ENCODE results near the gene SNORC.
A peak's percentile ranks its signal among the peaks of the same experiment; 100 is the strongest.
"Not testable (repeated sequence)": the region's sequence is repeated elsewhere in the genome, so short reads cannot be mapped to it uniquely, and the experiment has no call there.

Gene SNORC

DNA sequence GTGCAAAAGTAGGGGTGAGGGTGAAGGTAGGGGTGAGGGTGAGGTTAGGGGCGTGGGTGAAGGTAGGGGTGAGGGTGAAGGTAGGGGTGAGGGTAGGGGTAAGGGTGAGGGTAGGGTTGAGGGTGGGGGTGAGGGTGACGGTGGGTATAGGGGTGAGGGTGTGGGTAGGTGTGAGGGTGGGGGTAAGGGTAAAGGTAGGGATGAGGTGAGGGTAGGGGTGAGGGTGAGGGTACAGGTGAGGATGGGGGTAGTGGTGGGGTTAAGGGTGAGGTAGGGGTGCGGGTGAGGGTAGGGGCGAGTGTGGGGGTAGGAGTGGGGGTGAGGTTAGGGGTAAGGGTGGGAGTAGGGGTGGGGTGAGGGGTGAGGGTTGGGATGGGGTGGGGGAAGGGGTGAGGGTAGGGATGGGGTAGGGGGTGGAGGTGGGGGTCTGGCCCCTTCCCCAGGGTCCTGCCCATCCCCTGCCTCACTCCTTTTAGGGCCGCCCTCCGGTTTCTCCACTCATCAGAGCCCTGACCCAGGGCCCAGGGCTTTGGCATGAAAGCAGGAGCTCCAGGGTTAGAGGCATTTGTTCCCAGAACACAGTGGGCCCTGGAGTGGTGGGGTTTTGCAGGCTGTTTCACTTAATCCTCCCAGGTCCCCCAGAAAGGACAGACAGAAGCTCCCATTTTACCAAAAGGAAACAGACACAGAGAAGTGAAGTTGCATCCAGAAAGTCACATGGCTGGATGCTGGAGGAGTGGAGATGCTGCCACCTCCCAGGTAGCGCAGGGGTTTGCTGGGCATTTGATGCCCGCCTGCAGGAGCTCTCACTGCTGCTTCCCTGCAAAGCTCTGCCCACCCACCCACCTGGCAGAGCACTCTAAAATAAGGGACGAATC, 26.9 kb downstream of the SNORC start:
- no peak for DNase-seq (ENCODE audit: low spot score)

DNA sequence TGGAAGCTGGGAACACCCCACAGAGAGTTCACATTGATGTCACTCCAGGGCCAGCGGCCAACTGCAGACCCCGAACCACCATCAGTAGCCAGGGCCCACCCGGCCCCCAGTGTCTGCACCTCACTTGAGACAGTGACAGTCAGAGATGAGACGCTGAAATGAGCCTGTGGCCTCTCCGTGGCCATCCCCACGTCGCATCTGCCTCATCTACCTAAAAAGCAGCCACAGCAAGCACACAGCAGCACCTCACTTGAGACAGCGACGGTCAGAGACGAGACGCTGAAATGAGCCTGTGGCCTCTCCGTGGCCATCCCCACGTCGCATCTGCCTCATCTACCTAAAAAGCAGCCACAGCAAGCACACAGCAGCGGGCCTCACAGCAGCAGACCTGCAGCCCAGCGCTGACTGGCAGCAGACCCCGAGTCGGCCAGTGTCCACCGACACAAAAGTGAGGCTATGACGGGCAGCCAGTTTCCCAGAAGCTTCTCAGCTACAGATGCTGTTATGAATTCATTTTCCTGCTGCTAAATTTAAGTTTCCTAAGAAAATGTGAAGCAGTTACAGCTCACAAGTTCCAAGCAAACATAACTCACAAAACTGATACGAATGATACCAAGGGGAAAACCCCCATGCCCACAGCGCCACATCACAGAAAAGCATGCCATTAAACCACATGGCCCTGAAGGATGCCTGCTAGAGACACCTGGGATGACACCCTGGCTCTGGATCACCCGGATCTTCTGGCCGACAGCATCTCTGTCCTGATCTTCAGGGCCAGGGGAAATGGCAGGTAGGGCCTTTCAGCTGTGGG, 27.7 kb downstream of the SNORC start:
- no peak for DNase-seq (ENCODE audit: low spot score)

DNA sequence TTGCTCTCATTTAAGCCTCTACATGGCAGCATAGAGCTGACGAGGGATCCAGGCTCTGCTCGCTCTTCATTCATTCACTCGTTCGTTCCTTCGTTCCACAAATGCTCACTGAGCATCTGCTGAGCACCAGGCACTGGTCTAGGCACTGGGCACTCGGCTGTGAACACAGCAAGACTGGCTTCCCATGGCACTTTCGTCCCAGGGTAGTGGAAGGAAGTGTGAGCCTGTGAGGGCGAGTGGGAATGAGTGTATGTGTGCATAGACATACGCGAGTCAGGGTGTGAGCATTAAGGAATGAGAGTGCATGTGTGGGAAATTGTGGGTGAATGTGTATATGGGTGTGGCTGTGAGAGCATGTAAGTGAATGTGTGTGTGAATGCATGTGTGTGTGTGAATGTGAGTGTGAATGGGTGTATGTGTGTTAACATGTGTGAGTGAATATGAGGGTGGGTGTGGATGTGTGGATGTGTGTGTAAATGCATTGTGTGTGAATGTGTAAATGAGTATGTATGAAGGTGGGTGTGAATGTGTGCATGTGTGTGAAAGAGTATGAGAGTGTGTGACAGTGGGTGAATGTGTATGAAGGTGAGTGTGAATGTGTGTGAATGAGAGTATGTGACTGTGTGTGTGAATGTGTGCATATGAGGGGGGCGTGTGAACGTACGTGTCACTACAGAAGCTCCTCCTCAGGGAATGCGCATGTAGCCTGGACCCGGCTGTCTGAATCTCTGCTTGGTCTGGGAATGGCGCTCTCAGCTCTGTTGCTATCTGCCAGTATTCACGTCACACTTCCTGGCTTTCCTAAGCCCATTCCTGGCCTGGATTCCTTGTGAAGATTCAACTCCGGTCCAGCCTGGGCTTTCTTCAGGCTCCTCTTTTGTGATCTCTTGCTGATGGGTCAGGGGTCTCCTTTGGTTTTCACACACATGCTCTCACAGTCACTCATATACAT, 28.8 kb downstream of the SNORC start:
- DNase-seq (ENCODE audit: low spot score) = peak; percentile 44

DNA sequence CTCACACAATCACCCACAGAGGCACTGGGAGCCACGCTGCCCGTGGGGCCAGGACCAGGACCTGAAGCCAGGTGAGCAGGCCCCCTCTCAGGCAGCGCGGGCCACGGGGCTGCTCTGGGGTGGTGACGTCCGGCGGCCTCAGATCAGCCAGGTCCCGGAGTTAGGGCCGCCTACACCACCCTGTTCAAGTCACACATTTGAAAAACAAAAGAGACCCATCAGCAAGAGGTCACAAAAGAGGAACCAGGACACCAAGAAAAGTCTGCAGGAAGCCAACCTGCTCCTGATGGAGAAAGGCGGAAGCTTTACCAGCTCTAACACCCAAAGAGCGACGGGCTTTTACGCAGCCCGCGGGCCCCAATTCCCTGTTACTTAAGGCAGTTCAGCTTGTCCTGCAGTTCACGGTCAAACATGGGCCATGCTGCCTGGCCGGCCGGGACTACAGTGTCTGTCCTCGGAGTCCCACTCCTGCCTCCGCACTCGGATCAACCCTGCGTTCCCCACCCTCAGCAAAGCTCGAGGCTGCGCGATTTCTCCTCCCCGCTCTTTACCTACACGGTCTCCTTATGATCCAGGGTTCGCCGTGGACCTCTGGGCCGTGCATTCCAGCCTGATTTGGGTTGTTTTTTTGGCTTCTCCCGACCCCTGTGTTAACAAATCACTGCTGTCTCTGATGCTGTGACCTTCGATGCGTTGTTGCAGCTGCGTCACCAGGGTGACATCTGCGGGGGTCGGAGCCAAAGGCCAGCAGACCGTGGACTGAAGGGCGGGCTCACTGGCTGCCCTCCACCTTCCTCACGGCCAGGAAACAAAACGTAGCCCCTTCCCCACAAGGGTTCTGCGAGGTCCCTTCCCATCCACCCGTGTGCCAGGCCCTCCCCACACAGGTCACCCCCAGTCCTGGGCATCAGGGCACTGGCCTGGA, 31.0 kb downstream of the SNORC start:
- no peak for DNase-seq (ENCODE audit: low spot score)

DNA sequence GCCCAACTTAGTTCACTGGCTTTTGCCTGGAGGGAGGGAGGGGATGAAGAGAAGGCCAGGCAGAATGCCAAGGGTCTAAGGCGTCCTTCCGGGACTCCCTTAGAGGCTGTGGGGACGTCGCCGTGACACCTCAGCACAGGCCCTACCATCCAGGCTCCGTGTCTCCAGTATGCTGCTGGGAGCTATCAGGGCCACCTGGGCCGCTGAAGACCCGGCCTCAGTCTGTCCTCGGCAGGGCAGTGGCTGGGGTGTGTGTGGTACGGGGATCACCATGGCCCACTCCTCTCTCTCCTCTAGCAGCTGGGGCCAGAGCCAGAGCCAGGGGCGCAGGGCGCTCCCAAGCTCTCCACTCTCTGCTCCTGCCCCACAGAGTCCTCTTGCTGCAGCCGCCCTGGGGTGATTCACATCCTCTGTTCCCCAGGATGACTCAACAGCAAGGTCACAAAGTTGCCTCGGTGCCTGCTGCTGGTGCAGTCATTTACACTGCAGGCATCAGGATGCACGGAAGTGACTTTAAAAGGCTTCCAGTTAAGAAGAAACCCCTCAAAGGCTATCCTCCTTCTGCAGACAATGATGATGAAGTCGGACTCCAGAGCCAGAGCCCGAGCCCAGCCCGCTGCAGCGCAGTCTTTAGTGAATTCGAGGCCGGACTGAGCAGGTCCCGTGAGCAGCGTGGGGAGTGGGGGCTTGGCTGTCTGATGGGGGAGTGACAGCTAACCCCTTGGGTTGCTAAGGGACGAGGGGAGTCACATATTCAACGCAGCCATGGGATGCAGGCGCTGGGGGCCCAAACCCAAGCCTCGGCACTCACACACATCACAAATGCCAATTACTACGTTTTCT, 31.9 kb downstream of the SNORC start:
- DNase-seq (ENCODE audit: low spot score) = peak; percentile 96

DNA sequence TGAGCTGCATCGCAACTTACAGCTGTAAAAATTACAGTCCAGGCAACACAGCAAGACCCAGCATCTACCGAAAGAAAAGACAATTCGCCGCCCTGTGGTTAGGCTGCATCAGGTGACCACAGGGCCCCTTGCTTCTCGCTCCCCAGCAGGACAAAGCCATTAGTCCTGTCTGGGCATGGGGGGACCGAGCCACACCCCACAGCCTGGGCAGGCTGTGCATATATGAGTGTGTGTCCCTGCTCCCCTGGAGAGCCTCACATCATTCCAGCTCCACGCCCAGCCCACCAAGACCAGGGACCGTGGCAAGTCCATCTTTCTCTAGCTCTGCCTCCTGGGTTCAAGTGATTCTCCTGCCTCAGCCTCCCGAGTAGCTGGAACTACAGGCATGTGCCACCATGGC, 33.9 kb downstream of the SNORC start:
- DNase-seq (ENCODE audit: low spot score) = no peak

DNA sequence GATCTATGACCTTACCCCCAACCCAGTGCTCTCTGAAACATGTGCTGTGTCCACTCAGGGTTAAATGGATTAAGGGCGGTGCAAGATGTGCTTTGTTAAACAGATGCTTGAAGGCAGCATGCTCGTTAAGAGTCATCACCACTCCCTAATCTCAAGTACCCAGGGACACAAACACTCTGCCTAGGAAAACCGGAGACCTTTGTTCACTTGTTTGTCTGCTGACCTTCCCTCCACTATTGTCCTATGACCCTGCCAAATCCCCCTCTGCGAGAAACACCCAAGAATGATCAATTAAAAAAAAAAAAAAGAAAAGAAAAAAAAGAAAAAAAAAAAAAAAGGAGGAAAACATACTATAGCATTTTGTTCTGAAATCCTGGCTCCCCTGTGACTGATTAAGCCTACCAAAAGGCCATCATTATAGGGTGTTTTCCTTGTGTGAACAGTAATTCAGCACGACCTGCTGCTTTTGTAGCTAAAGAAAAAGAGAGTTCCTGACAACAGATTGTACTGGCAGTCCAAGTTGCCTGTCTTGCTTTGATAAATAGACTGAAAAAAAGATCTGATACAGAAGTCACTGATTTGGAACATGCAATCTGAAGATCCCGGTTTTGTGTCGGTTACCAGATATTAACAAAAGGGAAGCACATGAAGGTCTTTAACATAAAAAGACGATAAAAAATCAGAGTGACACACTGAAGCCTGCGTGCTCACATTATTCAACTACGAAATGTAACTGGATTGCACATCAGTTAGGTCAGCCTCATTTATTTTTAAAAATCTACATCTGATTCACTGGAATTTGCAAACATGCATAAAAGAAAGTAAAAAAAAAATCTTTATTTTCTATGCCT, 37.0 kb downstream of the SNORC start:
- DNase-seq (ENCODE audit: low spot score) = not testable (repeated sequence)

DNA sequence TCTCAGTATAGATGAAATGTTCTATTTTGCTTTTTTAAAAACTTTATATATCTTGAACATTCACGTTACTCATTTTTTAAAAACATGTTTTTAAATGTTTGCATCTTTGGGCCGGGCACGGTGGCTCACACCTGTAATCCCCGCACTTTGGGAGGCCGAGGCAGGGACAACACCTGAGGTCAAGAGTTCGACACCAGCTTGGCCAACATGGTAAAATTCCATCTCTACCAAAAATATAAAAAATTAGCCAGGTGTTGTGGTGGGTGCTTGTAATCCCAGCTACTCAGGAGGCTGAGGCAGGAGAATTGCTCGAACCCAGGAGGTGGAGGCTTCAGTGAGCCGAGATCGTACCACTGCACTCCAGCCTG, 37.6 kb downstream of the SNORC start:
- DNase-seq (ENCODE audit: low spot score) = not testable (repeated sequence)

DNA sequence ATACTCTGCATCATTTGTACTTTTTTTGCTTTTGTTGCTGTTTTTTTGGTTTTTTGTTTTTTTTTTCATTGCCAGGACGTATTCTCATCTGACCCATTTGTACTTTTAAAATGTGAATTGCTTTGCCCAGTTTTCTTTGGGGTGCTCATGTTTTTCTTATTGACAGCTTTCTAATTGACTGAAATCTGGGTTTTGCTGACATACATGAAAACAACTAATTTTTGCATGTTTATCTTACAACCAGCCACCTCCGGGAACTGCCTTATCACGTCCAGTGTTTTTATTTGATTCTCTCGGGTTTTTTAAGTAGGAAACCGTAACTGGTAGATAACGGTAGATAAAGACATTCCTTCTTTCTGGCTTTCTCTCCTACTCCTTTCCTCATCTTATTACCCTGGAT, 38.6 kb downstream of the SNORC start:
- DNase-seq (ENCODE audit: low spot score) = no peak

DNA sequence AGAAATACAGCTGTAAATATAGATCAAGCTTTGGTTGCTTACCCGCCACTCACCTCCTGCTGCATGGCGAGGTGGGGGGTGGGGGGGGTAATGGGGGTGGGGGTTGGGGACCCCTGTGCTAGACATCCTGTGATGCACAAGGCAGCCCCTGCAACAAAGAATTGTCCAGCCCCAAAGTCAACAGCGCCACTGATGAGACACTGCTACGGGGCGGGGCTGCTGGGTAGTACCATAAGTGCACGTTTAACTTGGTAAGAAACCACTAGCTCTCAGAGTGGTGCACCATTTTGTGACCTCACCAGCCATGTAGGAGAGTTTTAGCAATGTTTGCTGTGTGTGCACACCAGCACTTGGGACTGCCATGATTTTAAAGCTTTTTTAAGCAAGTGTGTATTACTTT, 40.3 kb downstream of the SNORC start:
- no peak for DNase-seq (ENCODE audit: low spot score)

DNA sequence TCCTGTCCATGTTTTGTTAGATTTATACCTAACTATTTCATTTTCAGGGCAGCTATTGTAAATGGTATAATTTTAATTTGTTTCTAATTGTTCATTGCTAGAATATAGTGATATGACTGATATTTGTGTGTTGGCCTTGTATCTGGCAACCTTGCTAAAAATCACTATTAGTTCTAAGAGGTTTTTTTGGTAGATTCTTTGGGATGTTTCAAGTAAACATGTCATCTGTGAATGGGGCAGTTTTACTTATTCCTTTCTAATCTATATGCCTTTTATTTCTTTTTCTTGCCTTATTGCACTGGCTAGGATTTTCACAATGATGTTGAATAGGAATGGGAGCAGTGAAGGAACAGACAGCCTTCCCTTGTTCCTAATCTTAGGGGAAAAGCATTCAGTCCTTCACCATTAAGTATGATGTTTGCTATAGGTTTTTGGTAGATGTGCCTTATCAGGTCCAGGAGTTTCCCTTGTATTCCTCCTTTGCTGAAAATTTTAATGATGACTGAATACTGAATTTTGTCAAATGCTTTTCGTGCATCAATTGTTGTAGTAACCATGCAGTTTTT, 41.7 kb downstream of the SNORC start:
- DNase-seq (ENCODE audit: low spot score) = no peak

DNA sequence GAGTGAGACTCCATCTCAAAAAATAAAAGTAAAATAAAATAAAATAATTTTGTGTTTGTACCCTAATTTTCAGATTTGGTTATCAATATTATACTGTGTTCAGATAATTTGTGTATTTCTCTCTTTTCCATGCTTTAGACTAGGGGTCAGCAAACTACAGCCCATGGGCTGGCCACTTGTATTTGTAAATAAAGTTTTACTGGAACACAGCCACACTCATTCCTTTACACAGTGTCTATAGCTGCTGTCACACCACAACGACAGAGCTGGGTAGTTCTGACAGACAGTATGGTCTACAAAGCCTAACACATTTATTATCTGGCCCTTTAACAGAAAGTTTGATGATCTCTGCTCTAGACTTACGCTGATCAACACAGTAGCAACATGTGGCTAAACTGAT, 43.8 kb downstream of the SNORC start:
- no peak for DNase-seq (ENCODE audit: low spot score)

DNA sequence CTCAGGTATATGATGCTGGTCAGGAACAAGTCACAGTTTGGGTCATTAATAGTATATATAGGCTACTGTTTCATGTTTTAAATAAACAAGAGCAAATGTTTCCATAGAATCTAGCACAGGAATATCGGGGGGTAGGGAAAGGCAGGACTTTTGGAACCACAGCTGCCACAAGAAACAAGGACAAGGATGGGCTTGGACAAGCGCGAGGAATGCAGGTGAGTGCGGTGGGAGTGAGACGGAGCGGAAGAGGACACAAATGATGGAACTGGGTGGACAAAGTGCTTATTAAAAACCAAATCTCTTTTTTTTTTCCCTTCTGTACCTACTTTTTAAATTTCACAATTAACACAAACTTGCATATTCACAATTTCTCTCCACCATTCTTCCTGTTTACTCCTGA, 49.1 kb downstream of the SNORC start:
- DNase-seq (ENCODE audit: low spot score) = no peak

DNA sequence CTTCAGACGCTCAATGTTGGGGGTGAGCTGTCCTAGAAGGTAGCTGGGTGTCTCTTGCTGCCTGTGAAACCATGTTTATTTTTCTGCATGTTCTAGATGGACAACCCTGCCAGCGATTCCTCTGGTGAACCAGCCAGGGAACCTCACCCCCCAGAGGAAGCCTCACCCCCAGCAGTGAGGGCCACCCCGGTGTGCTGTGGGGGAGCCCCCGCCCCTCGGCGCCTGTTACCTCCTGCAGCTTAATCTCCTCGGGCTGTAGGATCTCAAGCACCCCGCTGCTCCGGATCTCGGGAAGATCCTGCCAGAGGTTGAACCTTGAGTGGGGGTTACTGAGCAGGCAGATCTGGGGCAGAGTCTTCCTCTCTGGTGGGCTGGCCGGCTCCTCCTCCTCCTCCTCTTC, 50.0 kb downstream of the SNORC start:
- no peak for DNase-seq (ENCODE audit: low spot score)

DNA sequence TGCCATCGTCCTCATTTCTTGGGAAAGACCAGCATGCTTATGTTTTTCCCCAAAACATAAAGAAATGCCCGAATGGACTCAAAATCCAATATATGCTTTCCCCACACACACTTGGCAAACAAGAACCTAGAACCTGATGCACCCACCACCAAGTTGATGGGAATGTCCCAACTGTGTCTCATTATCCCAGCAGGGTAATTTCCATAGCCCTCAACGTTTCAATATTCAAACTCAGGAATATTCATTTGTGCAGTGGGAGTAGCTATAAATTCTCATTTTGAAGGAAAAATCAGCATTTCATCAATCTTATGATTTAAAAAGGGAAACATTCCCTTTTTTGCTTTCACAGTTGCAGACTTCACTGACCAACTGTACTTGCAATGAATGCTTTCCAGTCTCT, 50.7 kb downstream of the SNORC start:
- DNase-seq (ENCODE audit: low spot score) = no peak

DNA sequence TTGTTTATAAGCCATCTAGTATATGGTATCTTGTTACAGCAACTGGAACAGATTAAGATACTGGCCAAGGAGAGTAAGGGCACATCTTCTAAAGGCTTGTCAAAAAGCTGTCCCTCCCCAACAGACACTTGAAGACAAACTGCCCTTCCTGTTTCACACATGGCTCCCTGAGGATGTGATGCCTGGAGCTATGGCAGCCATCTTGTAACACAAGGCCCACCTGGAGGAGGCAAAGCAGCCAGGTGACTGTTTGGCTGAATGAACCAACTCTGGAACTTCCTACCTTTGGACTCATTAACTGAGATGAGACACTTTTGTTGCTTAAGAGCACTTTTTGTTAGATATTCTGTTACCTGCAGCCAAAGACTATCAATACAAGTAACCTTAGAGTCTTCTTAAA, 54.4 kb downstream of the SNORC start:
- no peak for DNase-seq (ENCODE audit: low spot score)

DNA sequence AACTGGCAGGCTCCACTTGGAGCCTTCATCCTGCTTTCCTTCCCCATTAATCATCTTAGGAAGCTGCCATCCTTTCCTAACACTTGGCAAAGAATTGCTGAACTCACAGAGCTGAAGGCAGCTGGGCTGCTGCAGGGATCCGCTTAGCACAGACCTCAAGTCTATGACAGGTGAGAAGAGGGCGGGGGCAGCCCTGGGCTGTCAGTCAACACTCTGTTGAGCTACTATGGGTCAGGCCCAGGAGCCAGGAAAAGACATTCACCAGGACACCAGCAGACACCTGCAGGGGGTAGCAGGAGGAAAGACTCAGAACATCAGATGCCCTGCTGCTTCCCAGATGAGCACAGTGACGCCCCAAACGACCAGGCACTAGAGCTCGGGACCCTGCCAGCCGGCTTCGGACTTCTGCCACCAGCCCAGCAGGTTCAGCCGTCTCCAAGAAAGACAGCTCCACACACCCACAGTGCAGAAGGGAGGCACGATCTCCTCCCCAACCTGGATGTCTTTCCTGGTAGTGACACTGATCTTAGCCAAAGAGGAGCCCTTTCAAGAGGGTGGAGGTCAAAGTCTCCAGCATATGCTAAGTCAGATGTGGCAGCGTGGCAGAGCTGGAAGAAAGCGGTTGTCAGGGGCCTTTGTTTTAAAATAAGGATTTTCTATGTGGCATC, 55.2 kb downstream of the SNORC start:
- no peak for DNase-seq (ENCODE audit: low spot score)

DNA sequence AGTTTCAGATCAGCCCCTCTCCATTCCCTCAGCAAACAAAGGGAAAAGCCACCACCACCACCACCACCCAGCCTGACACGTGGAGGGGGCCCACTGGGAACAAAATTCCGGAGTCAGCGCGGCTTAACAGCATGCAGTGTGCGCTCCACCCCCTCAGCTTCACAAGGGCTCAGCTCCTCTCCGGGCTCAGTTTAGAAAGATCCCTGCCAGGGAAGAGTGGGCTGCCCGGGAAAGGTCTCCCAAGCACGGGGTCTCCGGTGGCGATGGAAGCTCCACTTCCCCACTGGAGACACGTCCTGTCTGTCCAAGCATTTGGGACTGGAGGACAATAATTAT, 55.7 kb downstream of the SNORC start:
- DNase-seq (ENCODE audit: low spot score) = no peak
